ENCODE measurements around the gene DIP2B.
"Not testable (repeated sequence)": the region's sequence is repeated elsewhere in the genome, so short reads cannot be mapped to it uniquely, and the experiment has no call there.

The DIP2B gene

DNA sequence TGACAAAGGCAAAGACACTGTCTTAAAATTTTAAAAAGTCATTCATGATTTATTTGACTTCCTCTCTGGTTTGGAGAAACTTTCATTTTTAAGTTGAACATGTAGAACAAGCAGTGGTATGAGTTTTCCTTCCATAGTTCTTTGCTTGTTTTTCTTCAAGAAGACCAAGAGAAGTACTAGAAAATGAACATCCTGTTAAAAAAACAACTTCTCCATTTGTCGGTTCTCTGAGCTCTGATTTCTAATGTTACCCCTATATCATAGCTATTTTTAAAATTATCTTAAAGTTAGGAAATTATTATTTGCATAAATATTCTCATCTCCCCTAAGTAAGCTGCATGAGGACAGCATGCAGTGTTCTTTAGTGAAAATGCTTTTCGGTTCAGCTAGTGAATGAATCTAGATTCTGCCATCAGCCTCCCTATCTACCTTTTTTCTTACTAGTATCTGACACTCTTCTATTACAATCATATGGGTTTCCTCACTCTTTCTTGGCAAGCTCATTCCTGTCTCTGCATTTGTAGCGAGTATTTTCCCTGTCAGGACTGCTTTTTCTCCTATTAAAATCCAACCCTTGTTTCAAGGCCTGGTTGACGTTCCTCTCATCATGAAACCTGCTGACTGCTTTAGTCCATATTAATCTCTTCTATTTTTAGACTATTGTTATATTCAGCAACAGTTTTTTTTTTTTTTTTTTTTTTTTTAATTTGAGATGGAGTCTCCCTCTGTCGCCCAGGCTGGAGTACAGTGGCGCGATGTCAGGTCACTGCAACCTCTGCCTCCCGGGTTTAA lies 15.8 kb downstream of the DIP2B start:
- no peak for DNase-seq (ENCODE audit: low spot score)

GRCh38 chr12:50521781-50522180 lies 17.0 kb downstream of the DIP2B start:
- DNase-seq (ENCODE audit: low spot score), result not testable (repeated sequence)

GRCh38 chr12:50523772-50524171 lies 19.0 kb downstream of the DIP2B start:
- no peak for DNase-seq (ENCODE audit: low spot score)

- no peak for DNase-seq (ENCODE audit: low spot score)
These were observed 19.8 kb downstream of the DIP2B start for GRCh38 chr12:50524621-50525020.

GRCh38 chr12:50525422-50525821 lies 20.6 kb downstream of the DIP2B start:
- no peak for DNase-seq (ENCODE audit: low spot score)

DNA sequence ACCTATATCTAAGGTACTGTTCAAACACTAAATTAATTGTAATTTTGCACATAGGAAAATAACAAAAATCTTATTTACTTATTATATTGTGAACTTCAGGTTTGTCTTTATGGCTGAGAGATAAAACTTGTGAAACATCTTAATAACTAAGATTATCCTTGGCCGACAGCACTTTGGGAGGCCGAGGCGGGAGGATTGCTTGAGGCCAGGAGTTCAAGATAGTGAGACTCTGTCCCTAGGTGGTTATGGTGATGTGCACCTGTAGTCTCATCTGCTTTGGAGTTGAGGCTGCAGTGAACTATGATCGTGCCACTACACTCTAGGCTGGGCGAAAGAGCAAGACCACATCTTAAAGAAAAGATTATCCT lies 22.6 kb downstream of the DIP2B start:
- no peak for DNase-seq (ENCODE audit: low spot score)

DNA sequence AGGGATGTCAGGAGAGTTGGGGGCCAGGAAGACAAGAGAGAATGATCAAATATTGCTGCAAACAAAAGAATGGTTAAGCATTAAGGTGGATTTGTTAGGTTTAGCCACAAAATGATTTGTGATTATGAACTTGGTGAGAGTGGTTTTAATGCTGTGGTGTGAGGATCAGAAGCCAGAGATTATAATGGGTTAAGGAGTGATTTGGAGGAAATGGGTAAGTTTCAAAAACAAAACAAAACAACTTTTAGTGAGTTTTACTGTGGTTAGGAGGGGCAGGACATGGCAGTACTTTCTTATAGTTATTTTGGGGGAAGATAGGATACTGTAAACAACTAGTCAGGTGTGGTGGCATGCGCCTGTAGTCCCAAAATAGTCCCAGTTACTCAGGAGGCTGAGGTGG lies 24.0 kb downstream of the DIP2B start:
- no peak for DNase-seq (ENCODE audit: low spot score)

DNA sequence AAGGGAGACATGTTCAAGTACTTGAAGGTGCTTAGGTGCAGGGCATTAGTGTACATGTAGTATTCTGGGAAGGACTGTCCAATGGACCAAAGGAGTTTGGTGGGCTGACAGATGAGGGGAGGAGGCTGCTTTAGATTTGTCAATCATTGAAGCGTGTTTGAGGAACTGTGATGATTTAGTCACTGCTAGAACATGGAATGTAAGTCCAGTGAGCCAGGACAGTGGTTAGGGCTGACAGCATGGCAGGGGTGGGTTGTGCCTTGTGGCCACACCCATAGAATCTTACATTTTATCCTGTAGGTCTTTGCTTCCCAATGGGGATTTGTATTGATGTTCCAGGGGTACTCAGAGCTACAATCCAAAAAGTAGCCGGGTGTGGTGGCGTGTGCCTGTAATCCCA lies 24.6 kb downstream of the DIP2B start:
- DNase-seq (ENCODE audit: low spot score), result no peak

GRCh38 chr12:50530532-50530931 lies 25.7 kb downstream of the DIP2B start:
- DNase-seq (ENCODE audit: low spot score), result no peak

DNA sequence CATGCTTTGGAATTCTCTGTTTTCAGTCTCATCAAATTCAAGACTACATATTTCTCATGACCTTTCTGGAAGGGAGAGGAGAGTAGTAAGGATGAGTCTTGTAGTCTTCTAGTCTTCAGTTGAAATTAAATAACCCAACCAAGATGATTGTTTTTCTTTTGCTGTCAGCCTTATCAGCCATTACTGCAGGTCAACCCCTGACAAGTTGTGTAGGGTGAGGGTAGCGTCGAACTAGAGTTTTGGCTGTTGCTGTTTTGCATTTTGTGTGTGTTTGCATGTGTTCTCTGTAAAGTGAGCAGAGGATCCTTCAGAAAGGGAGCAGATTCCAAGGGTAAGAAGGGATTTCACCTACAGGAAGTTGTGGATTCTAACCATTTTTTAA lies 28.4 kb downstream of the DIP2B start:
- peak; percentile 37 for DNase-seq (ENCODE audit: low spot score)

- DNase-seq (ENCODE audit: low spot score), result no peak
These were observed 29.2 kb downstream of the DIP2B start for GRCh38 chr12:50533971-50534370.

DNA sequence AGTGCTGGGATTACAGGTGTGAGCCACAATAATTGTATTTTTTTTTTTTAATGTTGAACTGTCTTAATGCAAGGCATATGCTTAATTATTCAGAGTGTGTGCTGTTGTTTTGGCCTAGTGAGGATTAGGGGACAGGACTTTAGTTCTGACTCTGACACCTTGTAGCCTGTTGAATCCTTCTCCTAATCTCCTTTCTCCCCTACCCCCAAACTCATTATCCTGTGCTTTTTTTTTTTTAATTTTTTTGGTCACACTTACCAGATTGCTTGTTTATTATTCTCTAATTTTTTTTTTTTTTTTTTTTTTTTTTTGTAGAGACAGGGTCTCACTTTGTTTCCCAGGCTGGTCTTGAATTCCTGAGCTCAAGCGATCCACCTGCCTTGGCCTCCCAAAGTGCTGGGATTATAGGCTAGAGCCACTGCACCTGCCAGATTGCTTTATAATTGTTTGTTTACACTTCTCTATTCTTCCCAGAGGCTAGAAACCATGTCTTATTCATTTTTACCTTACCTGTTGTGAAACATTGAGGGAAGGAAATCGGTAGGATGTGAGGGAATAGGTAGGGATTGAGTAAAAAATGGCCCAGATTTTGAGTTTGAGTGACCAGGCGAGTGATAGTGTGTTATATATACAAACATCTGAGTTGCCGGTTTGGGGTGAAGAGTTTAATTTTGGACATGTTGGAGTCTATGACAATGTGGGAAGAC lies 32.2 kb downstream of the DIP2B start:
- no peak for DNase-seq (ENCODE audit: low spot score)

DNA sequence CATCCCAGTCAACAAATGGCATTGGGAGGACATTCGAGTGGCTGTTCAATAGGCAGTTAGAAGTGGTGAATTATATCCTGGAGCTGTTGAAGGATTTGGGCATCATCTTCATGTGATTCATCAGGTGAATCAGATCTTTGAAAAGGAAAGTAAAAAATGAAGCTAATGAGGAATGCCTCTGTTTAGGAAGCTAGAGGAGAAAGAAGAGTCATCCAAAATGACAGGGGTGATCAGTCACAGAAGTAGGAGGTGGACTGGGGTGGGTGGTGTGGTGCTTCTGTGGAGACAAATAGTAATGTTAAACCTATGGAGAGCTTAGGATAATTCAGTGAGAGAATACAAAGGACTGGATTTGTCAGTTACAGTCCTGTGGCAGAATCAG lies 32.7 kb downstream of the DIP2B start:
- DNase-seq (ENCODE audit: low spot score), result peak; percentile 54

DNA sequence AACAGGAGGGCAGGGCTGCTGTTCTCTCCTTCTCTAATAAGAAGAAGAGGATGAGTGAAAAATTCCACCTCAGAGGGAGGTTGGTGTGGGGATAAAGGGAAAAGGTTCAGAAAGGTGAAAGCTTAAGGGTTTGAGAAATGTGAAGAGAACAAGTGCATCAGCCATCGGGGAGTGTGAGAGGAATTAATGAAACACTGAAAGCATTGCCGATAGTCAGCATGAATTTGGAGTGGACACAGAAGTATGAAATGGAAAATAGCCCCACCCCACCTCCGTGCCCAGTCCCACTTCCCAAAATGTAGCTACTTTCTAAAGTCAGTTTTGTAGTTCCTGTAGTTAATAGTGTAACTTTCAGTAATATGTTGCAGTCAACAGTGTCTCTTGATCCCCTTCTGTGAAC lies 33.4 kb downstream of the DIP2B start:
- no peak for DNase-seq (ENCODE audit: low spot score)

- no peak for DNase-seq (ENCODE audit: low spot score)
These were observed 36.4 kb downstream of the DIP2B start for GRCh38 chr12:50541139-50541538.

GRCh38 chr12:50542448-50542847 lies 37.7 kb downstream of the DIP2B start:
- no peak for DNase-seq (ENCODE audit: low spot score)

DNA sequence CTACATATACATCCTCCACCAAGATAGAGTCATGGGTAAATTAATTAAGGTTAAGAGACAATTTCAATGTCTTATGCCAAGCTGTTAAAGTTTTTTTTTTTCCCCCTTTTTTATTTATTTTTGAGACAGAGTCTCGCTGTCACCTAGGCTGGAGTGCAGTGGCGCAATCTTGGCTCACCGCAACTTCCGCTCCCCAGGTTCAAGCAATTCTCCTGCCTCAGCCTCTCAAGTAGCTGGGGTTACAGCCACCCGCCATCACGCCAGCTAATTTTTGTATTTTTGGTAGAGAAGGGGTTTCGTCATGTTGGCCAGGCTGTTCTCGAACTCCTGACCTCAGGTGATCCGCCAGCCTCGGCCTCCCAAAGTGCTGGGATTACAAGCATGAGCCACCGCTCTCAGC lies 38.4 kb downstream of the DIP2B start:
- not testable (repeated sequence) for DNase-seq (ENCODE audit: low spot score)

- no peak for DNase-seq (ENCODE audit: low spot score)
These were observed 40.4 kb downstream of the DIP2B start for GRCh38 chr12:50545213-50545612.

GRCh38 chr12:50545786-50546185 lies 41.0 kb downstream of the DIP2B start:
- no peak for DNase-seq (ENCODE audit: low spot score)

DNA sequence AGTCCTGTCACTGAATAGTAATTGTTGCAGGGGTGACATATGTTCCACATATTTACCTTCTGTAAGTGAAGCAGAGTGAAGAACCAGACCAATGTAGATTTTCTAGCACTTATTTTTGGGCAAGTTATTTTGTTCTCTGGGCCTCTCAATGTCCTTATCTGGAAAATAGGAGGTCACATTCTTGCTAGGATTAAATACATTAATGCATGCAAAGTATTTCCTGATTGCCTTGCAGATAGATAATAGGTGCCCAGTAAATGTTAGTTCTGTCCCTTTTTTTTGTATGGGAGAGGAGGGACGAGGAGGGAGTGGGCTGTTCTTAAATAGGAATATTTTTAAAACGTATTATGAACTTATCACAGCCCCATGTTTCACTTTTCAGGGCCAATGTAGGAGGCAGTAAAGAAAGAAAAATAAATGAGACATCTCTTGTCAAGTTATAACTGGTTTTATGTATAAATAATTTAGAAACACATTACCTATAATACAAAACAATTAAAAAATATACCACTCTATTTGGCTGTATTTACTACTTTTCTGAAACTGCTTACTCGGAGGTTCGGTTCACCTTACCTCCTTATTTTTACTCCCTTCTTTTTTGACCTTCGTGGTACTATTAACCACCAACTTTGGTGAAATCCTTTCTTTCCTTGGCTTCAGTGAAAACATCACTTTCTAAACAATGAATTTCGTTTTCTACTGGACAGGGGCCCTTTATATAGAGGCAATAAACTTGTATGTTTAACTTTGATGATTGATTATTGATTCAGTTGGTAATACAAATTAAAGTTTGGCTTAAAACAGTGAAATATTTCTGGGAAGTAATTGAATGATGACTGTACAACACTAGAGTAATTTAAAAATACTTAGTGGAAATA lies 41.9 kb downstream of the DIP2B start:
- DNase-seq (ENCODE audit: low spot score), result no peak

DNA sequence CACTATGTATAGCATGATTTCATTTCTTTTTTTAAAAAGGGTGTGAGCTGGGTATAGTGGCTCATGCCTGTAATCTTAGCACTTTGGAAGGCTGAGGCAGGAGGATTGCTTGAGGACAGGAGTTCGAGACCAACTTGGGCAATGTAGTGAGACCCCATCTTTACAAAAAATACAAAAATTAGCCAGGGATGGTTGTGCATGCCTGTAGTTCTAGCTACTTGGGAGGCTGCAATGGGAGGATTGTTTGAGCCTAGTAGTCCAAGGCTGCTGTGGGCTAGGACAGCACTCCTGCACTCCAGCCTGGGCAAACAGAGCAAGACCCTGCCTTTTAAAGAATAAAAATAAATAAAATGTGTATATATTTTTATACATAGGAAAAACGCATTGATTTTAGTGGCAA lies 43.0 kb downstream of the DIP2B start:
- no peak for DNase-seq (ENCODE audit: low spot score)

DNA sequence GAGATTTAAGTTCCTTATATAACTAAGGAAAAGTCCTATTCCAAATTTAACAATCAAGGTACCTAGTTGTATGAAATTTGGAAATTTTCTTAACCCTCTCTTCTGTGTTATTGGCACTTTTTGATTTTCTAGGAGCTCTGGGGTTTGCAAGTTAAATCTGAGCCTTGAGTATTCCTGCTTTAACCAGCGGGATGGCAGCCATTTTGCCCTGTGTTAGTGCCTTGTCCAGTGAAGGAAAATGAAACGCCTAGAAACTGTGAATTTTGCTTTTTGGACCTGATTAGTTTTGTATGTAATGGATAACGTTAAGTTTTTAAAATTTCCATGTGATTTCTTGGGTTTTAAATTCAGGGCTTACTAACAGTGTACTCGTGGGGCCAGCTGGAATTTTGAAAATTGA lies 45.1 kb downstream of the DIP2B start:
- DNase-seq (ENCODE audit: low spot score), result no peak
